MM.1S (cell line): Measurements from ENCODE around the gene OR2A14.

Experiments
- DNase-seq: peaks from one replicate; pipeline ENCODE4 v3.0.0-alpha.2; 2015
- H2AFZ ChIP-seq: fragments of 300-600 bp; sonication (generic); 2 replicates; pipeline ENCODE4 v1.6.0; 2016; ENCODE audit warnings: antibody characterized with exemption, low read length
- H3F3A ChIP-seq: fragments of 300-600 bp; sonication (generic); 2 replicates; pipeline ENCODE4 v1.6.1; 2016; ENCODE audit warnings: mild to moderate bottlenecking, antibody characterized with exemption, low read length, moderate library complexity, mixed read lengths; ENCODE audit not compliant: insufficient read depth
- H3K27ac ChIP-seq: fragments of 300-600 bp; sonication (generic); 2 replicates; pipeline ENCODE4 v1.5.1; 2016; ENCODE audit warnings: mild to moderate bottlenecking, low read length
- H3K27me3 ChIP-seq: fragments of 300-600 bp; sonication (generic); replicated peaks from 2 replicates; pipeline ENCODE4 v1.6.0; 2016; ENCODE audit warnings: low read length; ENCODE audit not compliant: insufficient read depth
- H3K36me3 ChIP-seq: fragments of 300-600 bp; sonication (generic); replicated peaks from 2 replicates; pipeline ENCODE4 v1.6.1; 2016; ENCODE audit warnings: mild to moderate bottlenecking, low read length, mixed read lengths; ENCODE audit not compliant: insufficient read depth
- H3K4me1 ChIP-seq: fragments of 300-600 bp; sonication (generic); 2 replicates; pipeline ENCODE4 v1.6.1; 2016; ENCODE audit warnings: low read length, mixed read lengths
- H3K4me2 ChIP-seq: fragments of 300-600 bp; sonication (generic); 2 replicates; pipeline ENCODE4 v1.6.0; 2016; ENCODE audit warnings: low read depth, low read length
- H3K4me3 ChIP-seq: fragments of 300-600 bp; sonication (generic); 2 replicates; pipeline ENCODE4 v1.5.1; 2016; ENCODE audit warnings: low read length, mixed read lengths
- H3K79me2 ChIP-seq: fragments of 300-600 bp; sonication (generic); 2 replicates; pipeline ENCODE4 v1.6.1; 2016; ENCODE audit warnings: mixed run types, low read length, mixed read lengths
- H3K9ac ChIP-seq: fragments of 300-600 bp; sonication (generic); 2 replicates; pipeline ENCODE4 v1.6.1; 2016; ENCODE audit warnings: low read length, mixed read lengths
- H3K9me2 ChIP-seq: fragments of 300-600 bp; sonication (generic); replicated peaks from 2 replicates; pipeline ENCODE4 v1.6.1; 2016; ENCODE audit warnings: mild to moderate bottlenecking, low read length, mixed read lengths; ENCODE audit not compliant: insufficient read depth
- H3K9me3 ChIP-seq: fragments of 300-600 bp; sonication (generic); replicated peaks from 2 replicates; pipeline ENCODE4 v1.6.1; 2016; ENCODE audit warnings: mild to moderate bottlenecking, low read length, mixed read lengths; ENCODE audit not compliant: insufficient read depth
- H4K20me1 ChIP-seq: fragments of 300-600 bp; sonication (generic); 2 replicates; pipeline ENCODE4 v1.6.1; 2016; ENCODE audit warnings: mild to moderate bottlenecking, low read length, moderate library complexity, mixed read lengths; ENCODE audit not compliant: insufficient read depth
- EZH2 ChIP-seq: fragments of 300-600 bp; sonication (generic); optimal IDR thresholded peaks from 2 replicates; pipeline ENCODE3; 2017; ENCODE audit warnings: low read depth, mild to moderate bottlenecking, antibody characterized with exemption, low read length, mixed read lengths
- EZH2phosphoT487 ChIP-seq: fragments of 300-600 bp; sonication (generic); IDR thresholded peaks from 2 replicates; pipeline ENCODE4 v1.6.1; 2018; ENCODE audit warnings: antibody characterized with exemption, low read length
- TF ChIP-seq, protein P1 (sequence below): fragments of 300-600 bp; sonication (generic); IDR thresholded peaks from 2 replicates; pipeline ENCODE4 v1.5.1; 2016; ENCODE audit warnings: antibody characterized with exemption, low read length, mixed read lengths

The OR2A14 gene

GRCh38 chr7:144132262-144132661, 9.3 kb downstream of the OR2A14 start:
- TF ChIP-seq EZH2phosphoT487 (no peak), EZH2 (no peak)
- TF ChIP-seq, protein P1, sequence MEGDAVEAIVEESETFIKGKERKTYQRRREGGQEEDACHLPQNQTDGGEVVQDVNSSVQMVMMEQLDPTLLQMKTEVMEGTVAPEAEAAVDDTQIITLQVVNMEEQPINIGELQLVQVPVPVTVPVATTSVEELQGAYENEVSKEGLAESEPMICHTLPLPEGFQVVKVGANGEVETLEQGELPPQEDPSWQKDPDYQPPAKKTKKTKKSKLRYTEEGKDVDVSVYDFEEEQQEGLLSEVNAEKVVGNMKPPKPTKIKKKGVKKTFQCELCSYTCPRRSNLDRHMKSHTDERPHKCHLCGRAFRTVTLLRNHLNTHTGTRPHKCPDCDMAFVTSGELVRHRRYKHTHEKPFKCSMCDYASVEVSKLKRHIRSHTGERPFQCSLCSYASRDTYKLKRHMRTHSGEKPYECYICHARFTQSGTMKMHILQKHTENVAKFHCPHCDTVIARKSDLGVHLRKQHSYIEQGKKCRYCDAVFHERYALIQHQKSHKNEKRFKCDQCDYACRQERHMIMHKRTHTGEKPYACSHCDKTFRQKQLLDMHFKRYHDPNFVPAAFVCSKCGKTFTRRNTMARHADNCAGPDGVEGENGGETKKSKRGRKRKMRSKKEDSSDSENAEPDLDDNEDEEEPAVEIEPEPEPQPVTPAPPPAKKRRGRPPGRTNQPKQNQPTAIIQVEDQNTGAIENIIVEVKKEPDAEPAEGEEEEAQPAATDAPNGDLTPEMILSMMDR: no peak

GRCh38 chr7:144133307-144133706, 10.3 kb downstream of the OR2A14 start:
- Histone ChIP-seq H3K4me1 (no peaks in the 10 kb centered on the region), H3K9ac (no peak overlapping the region), H3K9me3 (no peaks in the 10 kb centered on the region), H3K27ac (no peak overlapping the region), H3K27me3 (no peaks in the 10 kb centered on the region), H3F3A (no peaks in the 10 kb centered on the region), H3K36me3 (no peaks in the 10 kb centered on the region), H3K4me2 (no peak overlapping the region), H2AFZ (no peak overlapping the region), H4K20me1 (no peaks in the 10 kb centered on the region), H3K9me2 (no peaks in the 10 kb centered on the region), H3K79me2 (no peaks in the 10 kb centered on the region), H3K4me3 (no peak overlapping the region)
- TF ChIP-seq, protein P1: no peak
- TF ChIP-seq EZH2 (no peak), EZH2phosphoT487 (no peak)
- DNase-seq: no peak

More at GRCh38 chr7:144132262-144132661, 9.3 kb downstream of the OR2A14 start:
- H3K27me3 ChIP-seq: no peaks in the 10 kb centered on the region
- H3K27ac ChIP-seq: no peak overlapping the region
- H3K4me1 ChIP-seq: no peaks in the 10 kb centered on the region; the same call in 1 of the 2 replicates
- H3K4me2 ChIP-seq: no peak overlapping the region
- no peaks in the 10 kb centered on the region for H4K20me1 ChIP-seq
- H3K36me3 ChIP-seq: no peaks in the 10 kb centered on the region
- H3K79me2 ChIP-seq: no peaks in the 10 kb centered on the region
- H3K9me2 ChIP-seq: no peaks in the 10 kb centered on the region
- DNase-seq: no peak
- no peaks in the 10 kb centered on the region for H3F3A ChIP-seq
- H3K9me3 ChIP-seq: no peaks in the 10 kb centered on the region
- H2AFZ ChIP-seq: no peak overlapping the region
- no peak overlapping the region for H3K4me3 ChIP-seq
- no peak overlapping the region for H3K9ac ChIP-seq

GRCh38 chr7:144134116-144134515, 11.1 kb downstream of the OR2A14 start:
- H4K20me1 ChIP-seq: no peaks in the 10 kb centered on the region
- H3F3A ChIP-seq: no peaks in the 10 kb centered on the region
- H3K27ac ChIP-seq: no peak overlapping the region
- no peak overlapping the region for H2AFZ ChIP-seq
- no peaks in the 10 kb centered on the region for H3K36me3 ChIP-seq
- H3K27me3 ChIP-seq: no peaks in the 10 kb centered on the region
- H3K4me2 ChIP-seq: no peak overlapping the region
- no peak for DNase-seq
- no peaks in the 10 kb centered on the region for H3K9me2 ChIP-seq
- H3K9ac ChIP-seq: no peak overlapping the region
- no peak overlapping the region for H3K4me3 ChIP-seq
- no peaks in the 10 kb centered on the region for H3K4me1 ChIP-seq
- no peaks in the 10 kb centered on the region for H3K9me3 ChIP-seq
- TF ChIP-seq EZH2 (no peak), EZH2phosphoT487 (no peak)
- TF ChIP-seq, protein P1: no peak
- H3K79me2 ChIP-seq: no peaks in the 10 kb centered on the region

DNA sequence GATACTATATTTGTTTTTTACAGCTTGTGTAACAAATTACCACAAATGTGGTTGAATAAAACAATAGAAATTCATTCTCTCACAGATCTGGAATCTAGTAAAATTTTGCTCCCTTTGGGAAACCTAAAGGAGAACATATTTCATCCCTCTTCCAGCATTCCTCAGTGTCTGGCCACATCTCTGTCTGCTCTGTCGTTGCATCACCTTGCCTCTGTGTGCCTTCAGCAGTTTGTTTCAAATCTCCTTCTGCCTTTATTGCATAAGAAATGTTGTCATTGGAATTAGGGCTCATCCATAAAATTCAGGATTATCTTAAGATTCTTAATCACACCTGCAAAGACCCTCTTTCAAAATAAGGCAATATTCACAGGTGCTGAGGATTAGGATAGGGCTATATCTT, 14.5 kb downstream of the OR2A14 start:
- TF ChIP-seq EZH2 (no peak), EZH2phosphoT487 (no peak)
- TF ChIP-seq, protein P1: no peak
- Histone ChIP-seq H3K4me2 (no peak overlapping the region), H3K4me3 (no peak overlapping the region), H3K9me3 (no peaks in the 10 kb centered on the region), H3K36me3 (no peaks in the 10 kb centered on the region), H3K27me3 (no peaks in the 10 kb centered on the region), H3K4me1 (no peaks in the 10 kb centered on the region), H3K79me2 (no peaks in the 10 kb centered on the region), H3K27ac (no peak overlapping the region), H3K9me2 (no peaks in the 10 kb centered on the region), H3K9ac (no peak overlapping the region), H4K20me1 (no peaks in the 10 kb centered on the region), H3F3A (no peaks in the 10 kb centered on the region), H2AFZ (no peak overlapping the region)
- no peak for DNase-seq
